GM18861 (cell line): ENCODE results near the gene ZNF211.
A peak's percentile ranks its signal among the peaks of the same experiment; 100 is the strongest.

Experiments
- ATAC-seq: cut with Tn5 transposase; IDR thresholded peaks from one replicate; pipeline ENCODE4 v1.9.1; 2021; ENCODE audit not compliant: unreplicated experiment

The ZNF211 gene

GRCh38 chr19:57632987-57633831 is at the start of gene ZNF211:
Gene ZNF211 (plus strand): TSS chr19:57633168. CDS start chr19:57633347, 179 bp downstream.
- ATAC-seq, result peak; percentile 83

- ATAC-seq, result no peak
These were observed 49.2 kb upstream of the ZNF211 start, which contains the start of gene ZIK1 for GRCh38 chr19:57583521-57584416. Gene ZIK1 (plus strand): TSS chr19:57584145. CDS start chr19:57584357, 212 bp downstream.

- ATAC-seq, result no peak
These were observed 45.4 kb upstream of the ZNF211 start for GRCh38 chr19:57587529-57587928.

- no peak for ATAC-seq
These were observed 33.6 kb upstream of the ZNF211 start for GRCh38 chr19:57599377-57599760.

- ATAC-seq, result peak; percentile 82
These were observed 33.1 kb upstream of the ZNF211 start, which contains the start of gene ZNF530 for GRCh38 chr19:57599761-57600383. Gene ZNF530 (plus strand): TSS chr19:57599885. CDS start chr19:57604346, 4,461 bp downstream.

GRCh38 chr19:57606931-57607330 is 26.0 kb upstream of the ZNF211 start:
- ATAC-seq, result no peak

GRCh38 chr19:57611113-57611512 is 21.9 kb upstream of the ZNF211 start:
- ATAC-seq, result no peak

- ATAC-seq, result peak; percentile 87
These were observed 18.8 kb upstream of the ZNF211 start, which contains the start of gene ZNF134 for GRCh38 chr19:57613941-57614743. Gene ZNF134 (plus strand): TSS chr19:57614242. CDS start chr19:57619469, 5,227 bp downstream.

GRCh38 chr19:57615346-57615745 is 17.6 kb upstream of the ZNF211 start:
- no peak for ATAC-seq

- no peak for ATAC-seq
These were observed 12.2 kb upstream of the ZNF211 start for GRCh38 chr19:57620673-57621348.

GRCh38 chr19:57623091-57623490 is 9.9 kb upstream of the ZNF211 start:
- ATAC-seq, result no peak

- ATAC-seq, result no peak
These were observed 814 bp downstream of the ZNF211 start for GRCh38 chr19:57633832-57634131.

GRCh38 chr19:57637379-57637778 is 4.4 kb downstream of the ZNF211 start:
- ATAC-seq, result no peak

GRCh38 chr19:57641715-57642234 is 8.8 kb downstream of the ZNF211 start:
- ATAC-seq, result no peak

GRCh38 chr19:57642396-57643046 is 9.6 kb downstream of the ZNF211 start:
- ATAC-seq, result no peak

- ATAC-seq, result no peak
These were observed 10.8 kb downstream of the ZNF211 start for GRCh38 chr19:57643734-57644133.

- no peak for ATAC-seq
These were observed 15.5 kb downstream of the ZNF211 start for GRCh38 chr19:57648331-57649003.

- ATAC-seq, result no peak
These were observed 18.7 kb downstream of the ZNF211 start for GRCh38 chr19:57651654-57651996.

- ATAC-seq, result no peak
These were observed 20.7 kb downstream of the ZNF211 start for GRCh38 chr19:57653689-57654088.
